ENCODE data around the gene ASB11.

- TF ChIP-seq, protein P1, sequence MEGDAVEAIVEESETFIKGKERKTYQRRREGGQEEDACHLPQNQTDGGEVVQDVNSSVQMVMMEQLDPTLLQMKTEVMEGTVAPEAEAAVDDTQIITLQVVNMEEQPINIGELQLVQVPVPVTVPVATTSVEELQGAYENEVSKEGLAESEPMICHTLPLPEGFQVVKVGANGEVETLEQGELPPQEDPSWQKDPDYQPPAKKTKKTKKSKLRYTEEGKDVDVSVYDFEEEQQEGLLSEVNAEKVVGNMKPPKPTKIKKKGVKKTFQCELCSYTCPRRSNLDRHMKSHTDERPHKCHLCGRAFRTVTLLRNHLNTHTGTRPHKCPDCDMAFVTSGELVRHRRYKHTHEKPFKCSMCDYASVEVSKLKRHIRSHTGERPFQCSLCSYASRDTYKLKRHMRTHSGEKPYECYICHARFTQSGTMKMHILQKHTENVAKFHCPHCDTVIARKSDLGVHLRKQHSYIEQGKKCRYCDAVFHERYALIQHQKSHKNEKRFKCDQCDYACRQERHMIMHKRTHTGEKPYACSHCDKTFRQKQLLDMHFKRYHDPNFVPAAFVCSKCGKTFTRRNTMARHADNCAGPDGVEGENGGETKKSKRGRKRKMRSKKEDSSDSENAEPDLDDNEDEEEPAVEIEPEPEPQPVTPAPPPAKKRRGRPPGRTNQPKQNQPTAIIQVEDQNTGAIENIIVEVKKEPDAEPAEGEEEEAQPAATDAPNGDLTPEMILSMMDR (IDR thresholded peaks at IDR 0.05) = peak; percentile 60
- no peak for TF ChIP-seq EZH2 (IDR thresholded peaks at IDR 0.05)
- no peak for TF ChIP-seq EZH2phosphoT487 (IDR thresholded peaks at IDR 0.05)
Observed at GRCh38 chrX:15242899-15243555, 72.4 kb downstream of the ASB11 start.
